GOT3 (cell line): Measurements from ENCODE around the gene SRGAP2B.
"Not testable (repeated sequence)": the region's sequence is repeated elsewhere in the genome, so short reads cannot be mapped to it uniquely, and the experiment has no call there.

Experiments
- DNase-seq: peaks from one replicate; lab custom pipeline; 2025; ENCODE audit warnings: mixed read lengths; lab: John Stamatoyannopoulos, UW

The SRGAP2B gene

GRCh38 chr1:144946525-144947480 is 148.3 kb downstream of the SRGAP2B start:
- not testable (repeated sequence) for DNase-seq

GRCh38 chr1:144941710-144942109 is 153.4 kb downstream of the SRGAP2B start:
- not testable (repeated sequence) for DNase-seq

- DNase-seq: not testable (repeated sequence)
Observed at GRCh38 chr1:144940054-144940453, 155.1 kb downstream of the SRGAP2B start.

GRCh38 chr1:144938627-144939026 is 156.5 kb downstream of the SRGAP2B start:
- not testable (repeated sequence) for DNase-seq

- not testable (repeated sequence) for DNase-seq
Observed at GRCh38 chr1:144936186-144936732, 158.9 kb downstream of the SRGAP2B start.

- DNase-seq: not testable (repeated sequence)
Observed at GRCh38 chr1:144935310-144935709, 159.8 kb downstream of the SRGAP2B start.

- DNase-seq: not testable (repeated sequence)
Observed at GRCh38 chr1:144933014-144933413, 162.1 kb downstream of the SRGAP2B start.

- not testable (repeated sequence) for DNase-seq
Observed at GRCh38 chr1:144932153-144932552, 163.0 kb downstream of the SRGAP2B start.

GRCh38 chr1:144931553-144931952 is 163.6 kb downstream of the SRGAP2B start:
- DNase-seq: not testable (repeated sequence)

- DNase-seq: not testable (repeated sequence)
Observed at GRCh38 chr1:144930085-144930777, 164.9 kb downstream of the SRGAP2B start.

GRCh38 chr1:144927292-144927691 is 167.8 kb downstream of the SRGAP2B start:
- DNase-seq: not testable (repeated sequence)

- DNase-seq: not testable (repeated sequence)
Observed at GRCh38 chr1:144923640-144924039, 171.5 kb downstream of the SRGAP2B start.

GRCh38 chr1:144922785-144923184 is 172.3 kb downstream of the SRGAP2B start:
- DNase-seq: not testable (repeated sequence)

GRCh38 chr1:144919106-144919505 is 176.0 kb downstream of the SRGAP2B start:
- DNase-seq: not testable (repeated sequence)

- DNase-seq: not testable (repeated sequence)
Observed at GRCh38 chr1:144918027-144918603, 177.0 kb downstream of the SRGAP2B start.

GRCh38 chr1:144917154-144918026 is 177.7 kb downstream of the SRGAP2B start:
- not testable (repeated sequence) for DNase-seq

- DNase-seq: not testable (repeated sequence)
Observed at GRCh38 chr1:144913977-144914734, 181.0 kb downstream of the SRGAP2B start.

- not testable (repeated sequence) for DNase-seq
Observed at GRCh38 chr1:144913458-144913857, 181.7 kb downstream of the SRGAP2B start.

GRCh38 chr1:144910729-144911128 is 184.4 kb downstream of the SRGAP2B start:
- DNase-seq: not testable (repeated sequence)

- not testable (repeated sequence) for DNase-seq
Observed at GRCh38 chr1:144900841-144901240, 194.3 kb downstream of the SRGAP2B start.
